NCI-H510A treated with DMSO at 0.1 percent for 48 hours (cell line): ENCODE results near the gene MUSTN1.

ENCODE experiments used
- DNase-seq: peaks from one replicate; lab custom pipeline; 2025; lab: John Stamatoyannopoulos, UW

The MUSTN1 gene

GRCh38 chr3:52833202-52833601 is 1.6 kb downstream of the MUSTN1 start:
- no peak for DNase-seq

GRCh38 chr3:52831500-52832301 is 3.1 kb downstream of the MUSTN1 start:
- peak; percentile 53 for DNase-seq

- DNase-seq: no peak
These were observed 4.1 kb downstream of the MUSTN1 start, which contains the start of gene ITIH4 for GRCh38 chr3:52830535-52831258. Gene ITIH4, minus strand, starts transcription at chr3:52830672. Its CDS starts 30 bp downstream, at chr3:52830642.

GRCh38 chr3:52829906-52830463 is 4.8 kb downstream of the MUSTN1 start:
- peak; percentile 77 for DNase-seq

- no peak for DNase-seq
These were observed 5.3 kb downstream of the MUSTN1 start for GRCh38 chr3:52829482-52829881.

- no peak for DNase-seq
These were observed 6.9 kb downstream of the MUSTN1 start for GRCh38 chr3:52827866-52828376.

GRCh38 chr3:52827441-52827840 is 7.4 kb downstream of the MUSTN1 start:
- no peak for DNase-seq

- DNase-seq: no peak
These were observed 10.8 kb downstream of the MUSTN1 start for GRCh38 chr3:52824037-52824436.

GRCh38 chr3:52822363-52822762 is 12.5 kb downstream of the MUSTN1 start:
- no peak for DNase-seq

- DNase-seq: peak; percentile 19
These were observed 14.1 kb downstream of the MUSTN1 start for GRCh38 chr3:52820736-52821135.

GRCh38 chr3:52819936-52820335 is 14.9 kb downstream of the MUSTN1 start:
- no peak for DNase-seq

GRCh38 chr3:52817860-52818259 is 17.0 kb downstream of the MUSTN1 start:
- no peak for DNase-seq

- DNase-seq: no peak
These were observed 17.6 kb downstream of the MUSTN1 start for GRCh38 chr3:52817221-52817620.

GRCh38 chr3:52816654-52817053 is 18.2 kb downstream of the MUSTN1 start:
- DNase-seq: no peak

- no peak for DNase-seq
These were observed 18.6 kb downstream of the MUSTN1 start for GRCh38 chr3:52816199-52816598.

GRCh38 chr3:52813810-52814209 is 21.0 kb downstream of the MUSTN1 start:
- DNase-seq: no peak

- DNase-seq: no peak
These were observed 23.3 kb downstream of the MUSTN1 start for GRCh38 chr3:52811452-52812011.

GRCh38 chr3:52810923-52811322 is 23.9 kb downstream of the MUSTN1 start:
- no peak for DNase-seq

GRCh38 chr3:52809662-52810377 is 25.0 kb downstream of the MUSTN1 start:
- peak; percentile 60 for DNase-seq

GRCh38 chr3:52809149-52809548 is 25.7 kb downstream of the MUSTN1 start:
- no peak for DNase-seq

- no peak for DNase-seq
These were observed 29.4 kb downstream of the MUSTN1 start for GRCh38 chr3:52805270-52806039.
